Ramos (cell line): ENCODE data around the gene CELA2B.
"Not testable (repeated sequence)": the region's sequence is repeated elsewhere in the genome, so short reads cannot be mapped to it uniquely, and the experiment has no call there.

Experiments
- in situ Hi-C: fragments of 300-500 bp; cut with MboI; formaldehyde crosslinking; loops from one replicate; pipeline ENCODE4 v1.14.3; 2022; ENCODE audit warnings: low sequenced_read_pairs; ENCODE audit not compliant: unreplicated experiment

Gene CELA2B

GRCh38 chr1:15463064-15463800, 12.7 kb upstream of the CELA2B start:
- in situ Hi-C loops, result not testable (repeated sequence)

GRCh38 chr1:15463926-15464322, 12.0 kb upstream of the CELA2B start:
- in situ Hi-C loops, result not testable (repeated sequence)

GRCh38 chr1:15465674-15466073, 10.2 kb upstream of the CELA2B start:
- in situ Hi-C loops, result no loop called here

- in situ Hi-C loops, result not testable (repeated sequence)
These were observed 8.8 kb upstream of the CELA2B start for GRCh38 chr1:15466955-15467625.

- in situ Hi-C loops, result no loop called here
These were observed 7.8 kb upstream of the CELA2B start for GRCh38 chr1:15468145-15468544.

GRCh38 chr1:15469361-15469760, 6.5 kb upstream of the CELA2B start:
- in situ Hi-C loops, result no loop called here

- in situ Hi-C loops, result not testable (repeated sequence)
These were observed 6.0 kb upstream of the CELA2B start for GRCh38 chr1:15469821-15470448.

GRCh38 chr1:15471067-15471466, 4.8 kb upstream of the CELA2B start:
- in situ Hi-C loops, result not testable (repeated sequence)

- in situ Hi-C loops, result not testable (repeated sequence)
These were observed 4.2 kb upstream of the CELA2B start for GRCh38 chr1:15471723-15472122.

- in situ Hi-C loops, result no loop called here
These were observed 3.3 kb upstream of the CELA2B start for GRCh38 chr1:15472587-15472986.

- in situ Hi-C loops, result no loop called here
These were observed 1.0 kb downstream of the CELA2B start for GRCh38 chr1:15476927-15477326.

GRCh38 chr1:15477646-15478212, 1.8 kb downstream of the CELA2B start:
- in situ Hi-C loops, result no loop called here

- in situ Hi-C loops, result no loop called here
These were observed 3.9 kb downstream of the CELA2B start for GRCh38 chr1:15479654-15480347.

- in situ Hi-C loops, result not testable (repeated sequence)
These were observed 6.6 kb downstream of the CELA2B start for GRCh38 chr1:15482455-15482854.

GRCh38 chr1:15482983-15483543, 7.2 kb downstream of the CELA2B start:
- in situ Hi-C loops, result not testable (repeated sequence)

GRCh38 chr1:15483971-15484370, 8.1 kb downstream of the CELA2B start:
- in situ Hi-C loops, result no loop called here

GRCh38 chr1:15484443-15484842, 8.5 kb downstream of the CELA2B start:
- in situ Hi-C loops, result not testable (repeated sequence)

- in situ Hi-C loops, result no loop called here
These were observed 9.7 kb downstream of the CELA2B start for GRCh38 chr1:15485636-15486035.

GRCh38 chr1:15486844-15487610, 11.1 kb downstream of the CELA2B start:
- in situ Hi-C loops, result not testable (repeated sequence)
